ENCODE measurements around the gene TSPAN18. TPM values are rescaled to one million over a fixed set of nuclear protein-coding genes. Genes with fewer than 3 reads are reported as not detected.

TSPAN18 gene
- polyA plus RNA-seq, 1 of the 3 experiments (the other 2 are of a cell fraction), result 0.72 TPM

DNA sequence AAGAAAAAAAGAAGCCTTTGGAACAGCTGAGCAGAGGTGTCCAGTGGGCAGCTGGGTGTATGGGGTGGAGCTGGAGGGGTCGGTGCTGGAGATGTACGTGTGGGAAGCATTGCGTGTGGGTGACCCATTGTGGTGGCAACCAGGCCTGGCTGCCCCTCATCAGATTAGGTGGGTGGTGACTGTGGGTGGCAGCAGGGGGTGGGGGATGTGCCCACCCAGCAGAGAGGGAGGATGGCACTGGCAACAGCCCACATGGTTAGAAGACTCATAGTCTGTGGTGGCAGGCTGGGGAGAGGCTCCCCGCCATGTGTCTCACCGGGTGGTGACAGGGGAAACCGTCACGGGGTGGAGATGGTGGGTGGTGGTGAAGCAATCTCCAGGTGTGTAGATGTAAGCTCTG is 196.4 kb downstream of the TSPAN18 start:
- Histone ChIP-seq H3K4me3 (ENCODE audit: low read depth in 2 of 2, low read length in 1 of 2) (no peak overlapping the region), H3K27me3 (ENCODE audit: insufficient read depth) (no peaks in the 10 kb centered on the region), H3K4me1 (ENCODE audit: control insufficient read depth in 1 of 2, insufficient read depth in 2 of 2, low read depth in 1 of 2, low read length in 1 of 2) (peaks cover 0 to 8% of the 10 kb centered on the region in 2 experiments; a peak in 1 of 4 replicates), H3K9ac (no peak overlapping the region), H3K9me2 (no peaks in the 10 kb centered on the region), H4K20me1 (ENCODE audit: insufficient read depth) (no peaks in the 10 kb centered on the region), H3K9me3 (no peaks in the 10 kb centered on the region), H3K27ac (ENCODE audit: low read depth in 2 of 2, low read length in 1 of 2) (no peak overlapping the region), H3K79me2 (ENCODE audit: insufficient read depth) (no peaks in the 10 kb centered on the region), H2AFZ (ENCODE audit: low read depth) (no peak overlapping the region), H3F3A (replicated peaks; ENCODE audit: insufficient read depth) (no peaks in the 10 kb centered on the region), H3K36me3 (replicated peaks in 1 of 2; ENCODE audit: control insufficient read depth in 1 of 2, insufficient read depth in 2 of 2, low read length in 1 of 2) (no peaks in the 10 kb centered on the region), H3K4me2 (no peak overlapping the region)
- TF ChIP-seq, protein P1, sequence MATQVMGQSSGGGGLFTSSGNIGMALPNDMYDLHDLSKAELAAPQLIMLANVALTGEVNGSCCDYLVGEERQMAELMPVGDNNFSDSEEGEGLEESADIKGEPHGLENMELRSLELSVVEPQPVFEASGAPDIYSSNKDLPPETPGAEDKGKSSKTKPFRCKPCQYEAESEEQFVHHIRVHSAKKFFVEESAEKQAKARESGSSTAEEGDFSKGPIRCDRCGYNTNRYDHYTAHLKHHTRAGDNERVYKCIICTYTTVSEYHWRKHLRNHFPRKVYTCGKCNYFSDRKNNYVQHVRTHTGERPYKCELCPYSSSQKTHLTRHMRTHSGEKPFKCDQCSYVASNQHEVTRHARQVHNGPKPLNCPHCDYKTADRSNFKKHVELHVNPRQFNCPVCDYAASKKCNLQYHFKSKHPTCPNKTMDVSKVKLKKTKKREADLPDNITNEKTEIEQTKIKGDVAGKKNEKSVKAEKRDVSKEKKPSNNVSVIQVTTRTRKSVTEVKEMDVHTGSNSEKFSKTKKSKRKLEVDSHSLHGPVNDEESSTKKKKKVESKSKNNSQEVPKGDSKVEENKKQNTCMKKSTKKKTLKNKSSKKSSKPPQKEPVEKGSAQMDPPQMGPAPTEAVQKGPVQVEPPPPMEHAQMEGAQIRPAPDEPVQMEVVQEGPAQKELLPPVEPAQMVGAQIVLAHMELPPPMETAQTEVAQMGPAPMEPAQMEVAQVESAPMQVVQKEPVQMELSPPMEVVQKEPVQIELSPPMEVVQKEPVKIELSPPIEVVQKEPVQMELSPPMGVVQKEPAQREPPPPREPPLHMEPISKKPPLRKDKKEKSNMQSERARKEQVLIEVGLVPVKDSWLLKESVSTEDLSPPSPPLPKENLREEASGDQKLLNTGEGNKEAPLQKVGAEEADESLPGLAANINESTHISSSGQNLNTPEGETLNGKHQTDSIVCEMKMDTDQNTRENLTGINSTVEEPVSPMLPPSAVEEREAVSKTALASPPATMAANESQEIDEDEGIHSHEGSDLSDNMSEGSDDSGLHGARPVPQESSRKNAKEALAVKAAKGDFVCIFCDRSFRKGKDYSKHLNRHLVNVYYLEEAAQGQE (IDR thresholded peaks at IDR 0.05; ENCODE audit: low read depth, low read length), result no peak
- TF ChIP-seq TAF1 (IDR thresholded peaks at IDR 0.05; ENCODE audit: borderline replicate concordance, low read depth, low read length) (no peak), TCF12 (IDR thresholded peaks at IDR 0.05) (no peak), SIN3A (IDR thresholded peaks at IDR 0.05; ENCODE audit: borderline replicate concordance, low read depth, low read length) (no peak), EP300 (IDR thresholded peaks at IDR 0.05; ENCODE audit: borderline replicate concordance in 1 of 2, low read depth in 1 of 2, low read length in 1 of 2) (no peak)
- TF ChIP-seq, protein P2, sequence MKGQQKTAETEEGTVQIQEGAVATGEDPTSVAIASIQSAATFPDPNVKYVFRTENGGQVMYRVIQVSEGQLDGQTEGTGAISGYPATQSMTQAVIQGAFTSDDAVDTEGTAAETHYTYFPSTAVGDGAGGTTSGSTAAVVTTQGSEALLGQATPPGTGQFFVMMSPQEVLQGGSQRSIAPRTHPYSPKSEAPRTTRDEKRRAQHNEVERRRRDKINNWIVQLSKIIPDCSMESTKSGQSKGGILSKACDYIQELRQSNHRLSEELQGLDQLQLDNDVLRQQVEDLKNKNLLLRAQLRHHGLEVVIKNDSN (IDR thresholded peaks at IDR 0.05; ENCODE audit: borderline replicate concordance, low read depth), result no peak
- TF ChIP-seq, protein P3, sequence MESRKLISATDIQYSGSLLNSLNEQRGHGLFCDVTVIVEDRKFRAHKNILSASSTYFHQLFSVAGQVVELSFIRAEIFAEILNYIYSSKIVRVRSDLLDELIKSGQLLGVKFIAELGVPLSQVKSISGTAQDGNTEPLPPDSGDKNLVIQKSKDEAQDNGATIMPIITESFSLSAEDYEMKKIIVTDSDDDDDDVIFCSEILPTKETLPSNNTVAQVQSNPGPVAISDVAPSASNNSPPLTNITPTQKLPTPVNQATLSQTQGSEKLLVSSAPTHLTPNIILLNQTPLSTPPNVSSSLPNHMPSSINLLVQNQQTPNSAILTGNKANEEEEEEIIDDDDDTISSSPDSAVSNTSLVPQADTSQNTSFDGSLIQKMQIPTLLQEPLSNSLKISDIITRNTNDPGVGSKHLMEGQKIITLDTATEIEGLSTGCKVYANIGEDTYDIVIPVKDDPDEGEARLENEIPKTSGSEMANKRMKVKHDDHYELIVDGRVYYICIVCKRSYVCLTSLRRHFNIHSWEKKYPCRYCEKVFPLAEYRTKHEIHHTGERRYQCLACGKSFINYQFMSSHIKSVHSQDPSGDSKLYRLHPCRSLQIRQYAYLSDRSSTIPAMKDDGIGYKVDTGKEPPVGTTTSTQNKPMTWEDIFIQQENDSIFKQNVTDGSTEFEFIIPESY (IDR thresholded peaks at IDR 0.05; ENCODE audit: borderline replicate concordance, low read depth), result no peak
- no peak for DNase-seq
- POLR2A ChIA-PET, result interaction anchor here (0.6 kb wide), 1 partner anchor 9 kb away, joined by 4 read pairs; no protein-coding TSS in a partner anchor
- CTCF ChIA-PET, result interaction anchor here (0.6 to 1.6 kb wide), 5 partner anchors 12 to 306 kb away, joined by 3 to 6 read pairs (median 3); no protein-coding TSS in a partner anchor
- 56% methylated on average over 3 of the region's 7 CpGs for WGBS (ENCODE audit: low lambda C conversion rate)

DNA sequence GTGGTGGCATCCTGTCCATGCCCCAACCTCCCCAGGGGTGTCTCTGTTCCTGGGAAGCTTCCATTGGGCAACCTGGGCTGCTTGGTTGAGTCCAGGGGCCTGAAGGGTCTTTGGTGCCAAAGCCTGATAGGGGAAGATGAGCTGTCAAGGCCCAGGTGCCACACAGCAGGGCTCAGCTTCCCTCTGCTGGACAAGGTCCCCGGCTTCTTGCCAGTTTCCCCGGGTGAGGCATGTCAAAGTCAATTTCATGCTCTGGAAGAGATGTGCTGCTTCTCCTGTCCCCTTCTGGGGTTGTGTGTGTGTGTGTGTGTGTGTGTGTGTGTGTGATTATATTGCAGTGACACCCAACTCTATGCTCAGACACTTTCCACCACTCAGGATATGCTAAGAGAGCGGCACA is 197.0 kb downstream of the TSPAN18 start:
- Histone ChIP-seq H3K36me3 (replicated peaks in 1 of 2; ENCODE audit: control insufficient read depth in 1 of 2, insufficient read depth in 2 of 2, low read length in 1 of 2) (no peaks in the 10 kb centered on the region), H3K27me3 (ENCODE audit: insufficient read depth) (no peaks in the 10 kb centered on the region), H3K27ac (ENCODE audit: low read depth in 2 of 2, low read length in 1 of 2) (no peak overlapping the region), H2AFZ (ENCODE audit: low read depth) (no peak overlapping the region), H3K4me1 (ENCODE audit: control insufficient read depth in 1 of 2, insufficient read depth in 2 of 2, low read depth in 1 of 2, low read length in 1 of 2) (peaks cover 0 to 8% of the 10 kb centered on the region in 2 experiments; a peak in 1 of 4 replicates), H3K4me2 (no peak overlapping the region), H3K9me2 (no peaks in the 10 kb centered on the region), H3K4me3 (ENCODE audit: low read depth in 2 of 2, low read length in 1 of 2) (no peak overlapping the region), H3F3A (replicated peaks; ENCODE audit: insufficient read depth) (no peaks in the 10 kb centered on the region), H3K9ac (no peak overlapping the region), H3K79me2 (ENCODE audit: insufficient read depth) (no peaks in the 10 kb centered on the region), H4K20me1 (ENCODE audit: insufficient read depth) (no peaks in the 10 kb centered on the region), H3K9me3 (no peaks in the 10 kb centered on the region)
- POLR2A ChIA-PET, result interaction anchor here (0.6 kb wide), 1 partner anchor 9 kb away, joined by 4 read pairs; no protein-coding TSS in a partner anchor
- CTCF ChIA-PET, result interaction anchor here (0.6 to 1.6 kb wide), 6 partner anchors 13 to 307 kb away, joined by 3 to 6 read pairs (median 3); no protein-coding TSS in a partner anchor
- 68% methylated on average over 3 of the region's 3 CpGs for WGBS (ENCODE audit: low lambda C conversion rate)
- no peak for DNase-seq
- TF ChIP-seq, protein P4, sequence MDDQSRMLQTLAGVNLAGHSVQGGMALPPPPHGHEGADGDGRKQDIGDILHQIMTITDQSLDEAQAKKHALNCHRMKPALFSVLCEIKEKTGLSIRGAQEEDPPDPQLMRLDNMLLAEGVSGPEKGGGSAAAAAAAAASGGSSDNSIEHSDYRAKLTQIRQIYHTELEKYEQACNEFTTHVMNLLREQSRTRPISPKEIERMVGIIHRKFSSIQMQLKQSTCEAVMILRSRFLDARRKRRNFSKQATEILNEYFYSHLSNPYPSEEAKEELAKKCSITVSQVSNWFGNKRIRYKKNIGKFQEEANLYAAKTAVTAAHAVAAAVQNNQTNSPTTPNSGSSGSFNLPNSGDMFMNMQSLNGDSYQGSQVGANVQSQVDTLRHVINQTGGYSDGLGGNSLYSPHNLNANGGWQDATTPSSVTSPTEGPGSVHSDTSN (IDR thresholded peaks at IDR 0.05), result no peak
- TF ChIP-seq, protein P5, sequence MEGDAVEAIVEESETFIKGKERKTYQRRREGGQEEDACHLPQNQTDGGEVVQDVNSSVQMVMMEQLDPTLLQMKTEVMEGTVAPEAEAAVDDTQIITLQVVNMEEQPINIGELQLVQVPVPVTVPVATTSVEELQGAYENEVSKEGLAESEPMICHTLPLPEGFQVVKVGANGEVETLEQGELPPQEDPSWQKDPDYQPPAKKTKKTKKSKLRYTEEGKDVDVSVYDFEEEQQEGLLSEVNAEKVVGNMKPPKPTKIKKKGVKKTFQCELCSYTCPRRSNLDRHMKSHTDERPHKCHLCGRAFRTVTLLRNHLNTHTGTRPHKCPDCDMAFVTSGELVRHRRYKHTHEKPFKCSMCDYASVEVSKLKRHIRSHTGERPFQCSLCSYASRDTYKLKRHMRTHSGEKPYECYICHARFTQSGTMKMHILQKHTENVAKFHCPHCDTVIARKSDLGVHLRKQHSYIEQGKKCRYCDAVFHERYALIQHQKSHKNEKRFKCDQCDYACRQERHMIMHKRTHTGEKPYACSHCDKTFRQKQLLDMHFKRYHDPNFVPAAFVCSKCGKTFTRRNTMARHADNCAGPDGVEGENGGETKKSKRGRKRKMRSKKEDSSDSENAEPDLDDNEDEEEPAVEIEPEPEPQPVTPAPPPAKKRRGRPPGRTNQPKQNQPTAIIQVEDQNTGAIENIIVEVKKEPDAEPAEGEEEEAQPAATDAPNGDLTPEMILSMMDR (IDR thresholded peaks at IDR 0.05), result no peak
- TF ChIP-seq FOSL2 (IDR thresholded peaks at IDR 0.05; ENCODE audit: borderline replicate concordance, low read depth) (no peak), YY1 (IDR thresholded peaks at IDR 0.05; ENCODE audit: low read depth) (no peak), TCF12 (IDR thresholded peaks at IDR 0.05) (no peak), JUND (IDR thresholded peaks at IDR 0.05) (no peak), RXRA (IDR thresholded peaks at IDR 0.05; ENCODE audit: borderline replicate concordance, low read depth) (no peak), RFX5 (IDR thresholded peaks at IDR 0.05; ENCODE audit: low read length) (no peak), CHD2 (IDR thresholded peaks at IDR 0.05; ENCODE audit: low read length, partially characterized antibody) (no peak), EP300 (IDR thresholded peaks at IDR 0.05; ENCODE audit: borderline replicate concordance in 1 of 2, low read depth in 1 of 2, low read length in 1 of 2) (no peak)
- TF ChIP-seq, protein P6, sequence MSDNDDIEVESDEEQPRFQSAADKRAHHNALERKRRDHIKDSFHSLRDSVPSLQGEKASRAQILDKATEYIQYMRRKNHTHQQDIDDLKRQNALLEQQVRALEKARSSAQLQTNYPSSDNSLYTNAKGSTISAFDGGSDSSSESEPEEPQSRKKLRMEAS (IDR thresholded peaks at IDR 0.05; ENCODE audit: low read depth), result no peak
